Measurements from ENCODE around the gene XCR1.
"Not testable (repeated sequence)": the region's sequence is repeated elsewhere in the genome, so short reads cannot be mapped to it uniquely, and the experiment has no call there.

DNA sequence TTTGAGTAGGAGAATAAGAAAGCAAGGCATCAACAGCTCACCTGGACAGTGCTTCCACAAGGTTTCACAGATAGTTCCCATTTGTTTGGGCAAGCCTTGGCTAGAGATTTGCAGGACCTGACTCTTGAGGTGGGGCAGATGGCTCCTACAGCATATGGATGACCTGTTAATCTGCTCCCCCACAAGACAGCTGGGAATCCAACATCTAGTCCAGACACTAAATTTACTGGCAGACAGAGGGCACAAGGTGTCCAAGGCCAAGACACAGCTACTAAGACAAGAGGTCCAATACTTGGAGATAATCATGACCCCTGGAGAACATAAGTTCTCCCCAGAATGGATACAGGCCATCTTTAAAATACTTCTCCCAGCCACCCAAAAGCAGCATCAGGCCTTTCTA is 23.6 kb downstream of the XCR1 start:
- not testable (repeated sequence) for TF ChIP-seq EZH2 (IDR thresholded peaks at IDR 0.05; ENCODE audit: borderline replicate concordance); EZH2phosphoT487 (IDR thresholded peaks at IDR 0.05; ENCODE audit: low read depth, severe bottlenecking, unreplicated experiment)
- TF ChIP-seq, protein P1, sequence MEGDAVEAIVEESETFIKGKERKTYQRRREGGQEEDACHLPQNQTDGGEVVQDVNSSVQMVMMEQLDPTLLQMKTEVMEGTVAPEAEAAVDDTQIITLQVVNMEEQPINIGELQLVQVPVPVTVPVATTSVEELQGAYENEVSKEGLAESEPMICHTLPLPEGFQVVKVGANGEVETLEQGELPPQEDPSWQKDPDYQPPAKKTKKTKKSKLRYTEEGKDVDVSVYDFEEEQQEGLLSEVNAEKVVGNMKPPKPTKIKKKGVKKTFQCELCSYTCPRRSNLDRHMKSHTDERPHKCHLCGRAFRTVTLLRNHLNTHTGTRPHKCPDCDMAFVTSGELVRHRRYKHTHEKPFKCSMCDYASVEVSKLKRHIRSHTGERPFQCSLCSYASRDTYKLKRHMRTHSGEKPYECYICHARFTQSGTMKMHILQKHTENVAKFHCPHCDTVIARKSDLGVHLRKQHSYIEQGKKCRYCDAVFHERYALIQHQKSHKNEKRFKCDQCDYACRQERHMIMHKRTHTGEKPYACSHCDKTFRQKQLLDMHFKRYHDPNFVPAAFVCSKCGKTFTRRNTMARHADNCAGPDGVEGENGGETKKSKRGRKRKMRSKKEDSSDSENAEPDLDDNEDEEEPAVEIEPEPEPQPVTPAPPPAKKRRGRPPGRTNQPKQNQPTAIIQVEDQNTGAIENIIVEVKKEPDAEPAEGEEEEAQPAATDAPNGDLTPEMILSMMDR (IDR thresholded peaks at IDR 0.05; ENCODE audit: poor library complexity), result not testable (repeated sequence)
